CD4-positive, alpha-beta T cell treated with Interferon gamma for 1 hour (primary cell): Measurements from ENCODE around the gene CPA5.
"Not testable (repeated sequence)": the region's sequence is repeated elsewhere in the genome, so short reads cannot be mapped to it uniquely, and the experiment has no call there.

Experiments
- DNase-seq: peaks from one replicate; pipeline ENCODE4 v3.0.0-alpha.2; 2020

The CPA5 gene

GRCh38 chr7:130344271-130344866 is at the start of gene CPA5:
Gene CPA5 (plus strand): TSS chr7:130344816. CDS start chr7:130346486, 1,670 bp downstream.
- no peak for DNase-seq

GRCh38 chr7:130296221-130296951 is 48.2 kb upstream of the CPA5 start:
- no peak for DNase-seq

GRCh38 chr7:130297628-130298543 is 46.7 kb upstream of the CPA5 start:
- no peak for DNase-seq

GRCh38 chr7:130298544-130299326 is 45.9 kb upstream of the CPA5 start:
- DNase-seq, result no peak

- DNase-seq, result no peak
These were observed 44.8 kb upstream of the CPA5 start for GRCh38 chr7:130299866-130300265.

- no peak for DNase-seq
These were observed 43.1 kb upstream of the CPA5 start for GRCh38 chr7:130301501-130302020.

GRCh38 chr7:130302649-130303048 is 42.0 kb upstream of the CPA5 start:
- no peak for DNase-seq

- DNase-seq, result no peak
These were observed 41.5 kb upstream of the CPA5 start for GRCh38 chr7:130303127-130303526.

GRCh38 chr7:130303551-130303950 is 41.1 kb upstream of the CPA5 start:
- no peak for DNase-seq

GRCh38 chr7:130303982-130304381 is 40.6 kb upstream of the CPA5 start:
- DNase-seq, result no peak

- no peak for DNase-seq
These were observed 39.7 kb upstream of the CPA5 start for GRCh38 chr7:130304878-130305277.

- DNase-seq, result no peak
These were observed 39.1 kb upstream of the CPA5 start for GRCh38 chr7:130305433-130306042.

- no peak for DNase-seq
These were observed 34.6 kb upstream of the CPA5 start for GRCh38 chr7:130309986-130310385.

- DNase-seq, result no peak
These were observed 30.3 kb upstream of the CPA5 start for GRCh38 chr7:130314305-130314704.

GRCh38 chr7:130319541-130319940 is 25.1 kb upstream of the CPA5 start:
- no peak for DNase-seq

GRCh38 chr7:130321542-130322229 is 22.9 kb upstream of the CPA5 start:
- DNase-seq, result not testable (repeated sequence)

- DNase-seq, result no peak
These were observed 22.0 kb upstream of the CPA5 start for GRCh38 chr7:130322615-130323014.

GRCh38 chr7:130324306-130324943 is 20.2 kb upstream of the CPA5 start:
- DNase-seq, result no peak

- no peak for DNase-seq
These were observed 14.9 kb upstream of the CPA5 start for GRCh38 chr7:130329681-130330080.

GRCh38 chr7:130332259-130333053 is 12.2 kb upstream of the CPA5 start:
- no peak for DNase-seq
